OCI-LY7 (cell line): ENCODE data around the gene BLVRB. TPM values are rescaled to one million over a fixed set of nuclear protein-coding genes. Genes with fewer than 3 reads are reported as not detected.

ENCODE experiments used
- BruUV-seq: library from RNA; stranded (reverse); fragments of 400-500 nt; replicated peaks from 2 replicates; lab custom pipeline; 2021; lab: Mats Ljungman, UMichigan
- CTCF ChIA-PET: fragments of 300-600 bp; sonication (Branson Sonifier 250); formaldehyde crosslinking; loops from one replicate; lab custom pipeline; 2022; ENCODE audit warnings: antibody characterized with exemption; ENCODE audit not compliant: unreplicated experiment; lab: Charles Lee
- POLR2A ChIA-PET: fragments of 300-600 bp; sonication (Branson Sonifier 250); formaldehyde crosslinking; loops from one replicate; lab custom pipeline; 2022; ENCODE audit warnings: antibody characterized with exemption; lab: Charles Lee
- DNase-seq: peaks from one replicate; pipeline ENCODE4 v3.0.0-alpha.2; 2015; ENCODE audit warnings: low spot score
- H2AFZ ChIP-seq: fragments of 200-600 bp; sonication (generic), shearing (Covaris generic); 2 replicates; pipeline ENCODE4 v1.6.1; 2014; ENCODE audit warnings: mild to moderate bottlenecking, antibody characterized with exemption, low read length, moderate library complexity
- H3K27ac ChIP-seq: fragments of 200-600 bp; sonication (generic); 2 replicates; pipeline ENCODE4 v1.5.1; 2014; ENCODE audit warnings: mixed run types, low read depth, mild to moderate bottlenecking, moderate library complexity, low read length, inconsistent platforms; ENCODE audit not compliant: poor library complexity, severe bottlenecking
- H3K36me3 ChIP-seq: fragments of 200-600 bp; sonication (generic); 2 replicates; pipeline ENCODE4 v1.6.1; 2014; ENCODE audit warnings: mild to moderate bottlenecking, antibody characterized with exemption, low read length, moderate library complexity, mixed read lengths; ENCODE audit not compliant: insufficient read depth
- H3K4me1 ChIP-seq: fragments of 200-600 bp; sonication (generic); 2 replicates; pipeline ENCODE4 v1.5.1; 2014; ENCODE audit warnings: mild to moderate bottlenecking, low read length; ENCODE audit not compliant: insufficient read depth, poor library complexity, severe bottlenecking
- H3K4me2 ChIP-seq: fragments of 200-600 bp; sonication (generic); 2 replicates; pipeline ENCODE4 v1.6.1; 2014; ENCODE audit warnings: mild to moderate bottlenecking, low read length
- H3K4me3 ChIP-seq: fragments of 200-600 bp; sonication (generic); 2 replicates; pipeline ENCODE4 v1.5.1; 2014; ENCODE audit warnings: mild to moderate bottlenecking, low read depth, low read length; ENCODE audit not compliant: poor library complexity, severe bottlenecking
- H3K79me2 ChIP-seq: fragments of 200-600 bp; sonication (generic); 2 replicates; pipeline ENCODE4 v1.6.1; 2016; ENCODE audit warnings: low read depth, mild to moderate bottlenecking, low read length, moderate library complexity, mixed read lengths; ENCODE audit not compliant: insufficient read depth
- H3K9me2 ChIP-seq: fragments of 200-600 bp; sonication (generic); 2 replicates; pipeline ENCODE4 v1.6.1; 2016; ENCODE audit warnings: mild to moderate bottlenecking, low read length, mixed read lengths; ENCODE audit not compliant: insufficient read depth
- H3K9me3 ChIP-seq: fragments of 200-600 bp; sonication (generic); 2 replicates; pipeline ENCODE4 v1.6.1; 2014; ENCODE audit warnings: mild to moderate bottlenecking, mixed run types, low read length, mixed read lengths
- H4K20me1 ChIP-seq: fragments of 200-600 bp; sonication (generic); 2 replicates; pipeline ENCODE4 v1.6.1; 2014; ENCODE audit warnings: mild to moderate bottlenecking, antibody characterized with exemption, low read length, moderate library complexity, mixed read lengths; ENCODE audit not compliant: insufficient read depth
- CTCF ChIP-seq: fragments of 200-600 bp; sonication (generic); conservative IDR thresholded peaks from 2 replicates; pipeline ENCODE4 v1.5.1; 2014; ENCODE audit warnings: mild to moderate bottlenecking, antibody characterized with exemption, low read length, moderate library complexity, mixed read lengths
- EZH2phosphoT487 ChIP-seq: fragments of 200-600 bp; sonication (generic); IDR thresholded peaks from 2 replicates; pipeline ENCODE4 v1.6.1; 2018; ENCODE audit warnings: low read depth, borderline replicate concordance, mild to moderate bottlenecking, mixed run types, antibody characterized with exemption, low read length, moderate library complexity, mixed read lengths
- intact Hi-C: fragments of 100-400 bp; cut with micrococcal nuclease; formaldehyde crosslinking; loops from one replicate; pipeline ENCODE4 v1.10.0; 2022; ENCODE audit not compliant: unreplicated experiment
- total RNA-seq, 2 experiments: library from RNA; depleted of rRNA in 1 of 2; stranded (reverse); fragments of >200 nt in 1 of 2; shearing (Covaris generic) in 1 of 2; gene quantifications; 2 replicates each; pipeline ENCODE4 v1.2.3, GENCODE V29; 2014 to 2022

The BLVRB gene
- total RNA-seq, 2 experiments from 2014 or later, result 45.0 to 48.5 TPM

GRCh38 chr19:40452016-40452415 lies 13.5 kb downstream of the BLVRB start:
- Histone ChIP-seq H2AFZ (no peak overlapping the region), H4K20me1 (no peaks in the 10 kb centered on the region), H3K4me2 (no peak overlapping the region), H3K27ac (no peak overlapping the region), H3K79me2 (no peaks in the 10 kb centered on the region), H3K9me2 (no peaks in the 10 kb centered on the region), H3K4me3 (no peak overlapping the region), H3K4me1 (no peaks in the 10 kb centered on the region), H3K36me3 (peaks cover 3% of the 10 kb centered on the region; the same call in 1 of the 2 replicates), H3K9me3 (no peaks in the 10 kb centered on the region)
- POLR2A ChIA-PET, result interaction anchor here (0.7 to 1.5 kb wide), 2 partner anchors 9 to 26 kb away, joined by 3 to 4 read pairs; partner anchors contain the start of gene SERTAD1
- TF ChIP-seq CTCF (no peak), EZH2phosphoT487 (no peak)
- no peak for DNase-seq
- BruUV-seq, result no TSS peak
- CTCF ChIA-PET, result no interaction called here
- intact Hi-C loops, result no loop called here

GRCh38 chr19:40450664-40451063 lies 14.9 kb downstream of the BLVRB start:
- Histone ChIP-seq H3K27ac (no peak overlapping the region), H3K36me3 (peaks cover 3% of the 10 kb centered on the region; the same call in 1 of the 2 replicates), H3K9me2 (no peaks in the 10 kb centered on the region), H3K79me2 (no peaks in the 10 kb centered on the region), H4K20me1 (no peaks in the 10 kb centered on the region), H3K4me1 (no peaks in the 10 kb centered on the region), H3K4me3 (no peak overlapping the region), H3K4me2 (no peak overlapping the region), H3K9me3 (no peaks in the 10 kb centered on the region), H2AFZ (no peak overlapping the region)
- intact Hi-C loops, result no loop called here
- ChIA-PET CTCF (interaction anchor here (1.0 kb wide), 1 partner anchor 47 kb away, joined by 3 read pairs; no protein-coding TSS in a partner anchor), POLR2A (no interaction called here)
- TF ChIP-seq CTCF (no peak), EZH2phosphoT487 (no peak)
- no peak for DNase-seq
- BruUV-seq, result no TSS peak

GRCh38 chr19:40449506-40449905 lies 16.0 kb downstream of the BLVRB start:
- Histone ChIP-seq H3K27ac (no peak overlapping the region), H3K9me2 (no peaks in the 10 kb centered on the region), H3K9me3 (no peaks in the 10 kb centered on the region), H3K36me3 (peaks cover 3% of the 10 kb centered on the region; the same call in 1 of the 2 replicates), H3K4me1 (peaks cover 7% of the 10 kb centered on the region), H3K4me2 (no peak overlapping the region), H2AFZ (no peak overlapping the region), H3K4me3 (no peak overlapping the region), H4K20me1 (no peaks in the 10 kb centered on the region), H3K79me2 (no peaks in the 10 kb centered on the region)
- intact Hi-C loops, result no loop called here
- TF ChIP-seq CTCF (no peak), EZH2phosphoT487 (no peak)
- DNase-seq, result no peak
- ChIA-PET CTCF (no interaction called here), POLR2A (no interaction called here)
- BruUV-seq, result no TSS peak
